ENCODE data around the gene MRPL37.
A peak's percentile ranks its signal among the peaks of the same experiment; 100 is the strongest.
"Not testable (repeated sequence)": the region's sequence is repeated elsewhere in the genome, so short reads cannot be mapped to it uniquely, and the experiment has no call there.

MRPL37 gene

DNA sequence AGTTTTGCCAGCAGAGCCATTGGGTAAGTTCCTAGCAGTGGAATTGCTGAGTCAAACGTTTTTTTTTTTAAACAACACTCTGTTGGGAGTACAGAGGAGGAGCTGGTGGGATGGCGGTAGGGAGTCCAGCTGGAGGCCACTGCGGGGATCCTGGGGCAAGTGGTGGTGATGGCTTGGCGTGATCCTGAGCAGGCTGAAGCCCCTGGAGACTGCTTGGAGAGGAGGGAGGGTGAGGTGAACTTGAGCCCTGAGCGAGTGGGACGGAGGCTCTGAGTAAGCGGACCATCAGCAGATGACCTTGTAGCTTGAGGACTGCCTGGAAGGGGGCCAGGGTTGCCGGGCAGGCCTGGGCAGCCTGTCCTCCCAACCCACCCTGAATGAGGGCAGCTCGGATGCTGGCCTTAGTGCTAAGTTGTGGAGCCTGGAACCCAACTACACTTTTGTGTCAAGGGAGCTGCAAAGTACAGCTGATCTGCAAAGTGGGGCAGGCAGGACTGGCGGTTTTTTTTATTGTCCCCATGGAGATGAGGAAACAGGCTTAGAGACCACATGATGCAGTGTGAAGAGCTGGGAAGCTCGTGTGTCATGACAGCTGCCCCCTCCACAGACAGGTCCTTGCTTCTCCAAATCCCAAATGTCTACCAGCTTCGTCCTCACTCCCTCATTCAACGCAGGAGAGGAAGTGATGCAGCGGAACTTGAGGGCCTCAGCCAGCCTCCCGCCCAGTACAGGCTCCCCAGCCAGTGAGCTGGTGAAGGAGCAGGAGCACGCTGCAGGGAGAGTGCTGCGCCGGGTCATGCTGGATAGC is 20.2 kb downstream of the MRPL37 start:
- no peak for DNase-seq

GRCh38 chr1:54221113-54221834 is 21.3 kb downstream of the MRPL37 start:
- DNase-seq: no peak

DNA sequence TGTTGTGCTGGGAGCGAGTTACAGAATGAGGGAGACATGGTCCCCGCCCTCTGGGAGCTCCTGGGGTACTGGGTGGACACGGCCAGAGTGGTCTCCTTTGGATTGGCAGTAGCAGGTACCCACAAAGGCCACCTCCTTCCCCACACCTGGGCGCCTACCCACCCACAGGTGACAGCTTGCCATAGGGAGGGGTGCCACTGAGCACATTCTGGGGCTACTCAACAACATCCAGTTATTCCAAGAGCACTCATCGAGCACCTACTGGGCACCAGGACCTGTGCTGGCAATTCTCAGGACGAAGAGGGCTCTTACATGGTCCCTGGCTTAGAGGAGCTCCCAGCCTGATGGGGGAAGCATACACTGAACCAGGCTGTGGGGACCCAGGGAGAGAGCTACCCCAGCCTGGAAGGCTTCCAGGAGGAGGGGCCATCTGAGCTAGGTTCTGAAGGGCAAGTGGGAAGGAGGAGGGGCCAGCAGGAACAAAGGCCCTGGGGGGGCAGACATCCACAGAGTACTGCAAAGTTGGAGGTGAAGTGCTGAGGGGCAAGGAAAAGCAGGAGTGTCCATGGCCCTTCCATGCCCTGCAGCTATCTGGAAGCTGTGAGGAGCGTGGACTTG is 22.0 kb downstream of the MRPL37 start:
- DNase-seq: no peak

GRCh38 chr1:54222711-54223110 is 22.7 kb downstream of the MRPL37 start:
- no peak for DNase-seq

DNA sequence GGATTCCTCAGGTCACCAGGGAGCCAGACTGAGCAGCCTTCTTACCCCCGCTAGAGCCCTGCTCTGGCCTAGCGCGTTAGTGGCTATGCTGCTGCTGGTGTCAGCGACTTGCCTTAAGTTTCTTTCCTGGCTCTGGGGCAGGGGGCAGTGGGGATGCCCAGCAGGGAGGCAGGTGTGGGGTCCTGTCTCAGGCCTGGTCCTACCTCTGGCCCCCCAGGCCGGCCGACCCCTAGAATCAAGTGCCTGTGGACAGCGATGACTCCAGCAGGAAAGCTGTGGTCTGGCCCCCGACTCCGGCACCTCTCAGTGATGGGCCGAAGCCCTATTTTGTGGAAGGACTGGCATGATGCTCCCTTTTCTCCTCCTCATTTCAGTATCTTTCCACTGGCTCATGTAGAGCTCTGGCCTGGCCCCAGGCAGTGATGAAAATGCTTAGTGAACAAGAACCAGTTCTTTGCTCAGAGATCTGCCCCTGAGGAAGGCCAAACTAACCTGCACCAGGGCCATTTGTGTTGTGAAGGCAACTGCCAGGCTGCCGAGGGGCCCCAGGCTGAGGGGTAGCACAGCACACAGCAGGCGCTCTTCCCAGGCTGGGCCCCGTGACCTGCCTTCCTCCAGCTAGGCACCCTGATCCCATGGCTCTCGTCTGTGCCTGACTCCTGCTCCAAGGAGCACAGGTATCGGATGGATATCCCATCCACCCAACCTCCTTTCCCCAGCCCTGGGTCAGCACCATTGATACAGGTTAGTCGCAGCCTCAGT is 23.7 kb downstream of the MRPL37 start:
- no peak for DNase-seq

DNA sequence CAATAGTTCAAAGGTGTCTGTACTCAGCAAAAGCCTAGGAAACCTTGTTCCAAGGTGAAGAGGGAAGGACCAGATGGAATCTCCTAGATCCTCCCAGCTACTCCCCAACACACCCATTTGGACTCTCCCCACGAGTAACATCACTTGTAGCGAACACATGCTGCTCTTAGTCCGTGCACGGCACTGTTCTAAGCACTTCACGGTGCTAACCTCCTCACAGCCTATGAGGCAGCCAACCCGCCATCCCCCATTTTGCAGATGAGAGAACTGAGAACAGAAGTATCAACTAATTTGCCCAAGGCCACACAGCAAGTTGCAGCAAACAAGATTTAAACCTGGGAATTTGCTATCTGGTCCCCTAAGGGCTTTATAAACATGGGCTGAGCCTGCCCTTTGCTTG is 24.3 kb downstream of the MRPL37 start:
- no peak for DNase-seq

- no peak for DNase-seq
Measured at GRCh38 chr1:54225378-54225777, 25.4 kb downstream of the MRPL37 start.

DNA sequence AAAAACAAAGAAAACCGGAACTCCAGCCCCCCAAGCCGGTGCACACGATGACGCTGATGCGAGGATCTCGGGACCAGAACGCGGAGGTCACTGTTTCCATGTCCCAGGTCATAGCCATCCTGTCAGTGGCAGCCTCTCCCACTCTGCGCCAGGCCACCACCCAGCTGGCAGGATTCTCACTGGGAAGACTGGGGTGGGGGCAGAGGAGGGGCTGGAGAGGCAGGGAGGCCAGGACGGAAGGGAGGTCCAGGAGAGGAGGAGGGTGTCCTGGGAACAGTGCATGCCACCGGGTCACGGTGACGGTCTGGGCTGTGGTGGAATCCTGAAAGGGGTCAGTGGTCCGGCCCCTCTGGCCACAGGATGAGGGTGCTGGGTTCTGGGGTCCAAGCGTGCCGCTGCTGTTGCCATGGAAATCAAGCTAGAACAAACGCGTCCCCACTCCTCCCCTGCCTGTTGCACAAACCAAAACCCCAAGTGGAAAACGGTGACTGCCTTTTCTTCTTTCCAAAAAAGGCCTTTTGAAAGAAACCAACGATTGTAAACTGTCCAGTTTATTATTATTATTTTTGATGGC is 26.1 kb downstream of the MRPL37 start:
- no peak for DNase-seq

GRCh38 chr1:54227091-54227602 is 27.2 kb downstream of the MRPL37 start:
- no peak for DNase-seq

DNA sequence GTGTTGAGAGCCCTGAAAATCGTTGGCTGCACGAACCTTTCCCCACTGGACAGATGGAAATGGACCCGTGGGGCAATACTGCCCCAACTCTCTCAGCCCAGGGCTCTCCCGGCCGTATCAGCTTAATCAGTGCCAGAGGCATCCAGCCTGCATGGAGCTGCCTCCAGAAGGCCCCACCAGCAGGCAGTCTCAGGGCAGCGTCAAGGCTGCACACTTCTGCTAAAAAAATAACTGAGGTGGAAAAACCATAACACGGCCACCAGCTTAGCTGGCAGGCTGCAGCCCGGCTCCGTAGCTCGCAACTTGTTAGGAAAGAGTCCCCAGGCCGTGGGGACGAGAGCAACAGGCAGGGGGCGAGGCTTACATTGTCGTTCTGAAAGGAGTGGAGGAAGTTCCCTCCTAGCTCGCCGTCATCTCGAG is 27.9 kb downstream of the MRPL37 start:
- no peak for DNase-seq

- DNase-seq: no peak
Measured at GRCh38 chr1:54228638-54229079, 28.7 kb downstream of the MRPL37 start.

DNA sequence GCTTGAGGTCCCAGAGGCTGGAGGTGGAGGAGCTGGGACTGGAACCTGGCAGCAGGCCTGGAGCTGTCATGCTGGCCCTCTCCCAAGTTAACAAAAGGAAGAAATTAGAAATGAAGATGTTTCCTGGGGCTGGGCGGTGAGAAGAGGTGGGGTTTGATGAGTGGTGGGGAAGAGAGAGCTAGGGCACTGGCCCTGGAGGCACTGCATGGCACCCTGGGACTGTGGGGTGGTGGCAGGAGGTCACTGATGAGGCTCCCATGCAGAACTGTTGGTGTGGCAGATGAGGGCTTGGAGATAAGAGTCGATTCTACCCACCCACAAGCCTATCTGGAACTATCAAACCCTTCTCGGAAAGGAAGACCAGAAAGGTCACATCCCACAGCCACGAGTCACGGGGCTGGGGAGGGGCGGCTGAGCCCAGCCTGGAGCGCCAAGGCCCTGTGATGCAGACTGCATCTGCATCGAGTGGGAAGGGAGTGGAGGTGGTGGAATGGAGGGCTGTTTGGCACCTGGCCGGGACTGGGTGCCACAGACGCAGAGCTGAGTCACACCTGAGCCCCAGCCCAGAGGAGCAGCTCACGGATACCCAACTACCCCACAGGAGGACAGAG is 29.4 kb downstream of the MRPL37 start:
- DNase-seq: peak; percentile 62

- peak; percentile 65 for DNase-seq
Measured at GRCh38 chr1:54230507-54231339, 30.8 kb downstream of the MRPL37 start.

DNA sequence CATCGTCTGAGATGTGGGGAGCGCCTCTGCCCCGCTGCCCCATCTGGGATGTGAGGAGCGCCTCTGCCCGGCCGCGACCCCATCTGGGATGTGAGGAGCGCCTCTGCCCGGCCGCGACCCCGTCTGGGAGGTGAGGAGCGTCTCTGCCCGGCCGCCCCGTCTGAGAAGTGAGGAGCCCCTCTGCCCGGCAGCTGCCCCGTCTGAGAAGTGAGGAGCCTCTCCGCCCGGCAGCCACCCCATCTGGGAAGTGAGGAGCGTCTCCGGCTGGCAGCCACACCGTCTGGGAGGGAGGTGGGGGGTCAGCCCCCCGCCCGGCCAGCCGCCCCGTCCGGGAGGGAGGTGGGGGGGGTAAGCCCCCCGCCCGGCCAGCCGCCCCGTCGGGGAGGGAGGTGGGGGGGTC is 33.2 kb downstream of the MRPL37 start:
- not testable (repeated sequence) for DNase-seq

DNA sequence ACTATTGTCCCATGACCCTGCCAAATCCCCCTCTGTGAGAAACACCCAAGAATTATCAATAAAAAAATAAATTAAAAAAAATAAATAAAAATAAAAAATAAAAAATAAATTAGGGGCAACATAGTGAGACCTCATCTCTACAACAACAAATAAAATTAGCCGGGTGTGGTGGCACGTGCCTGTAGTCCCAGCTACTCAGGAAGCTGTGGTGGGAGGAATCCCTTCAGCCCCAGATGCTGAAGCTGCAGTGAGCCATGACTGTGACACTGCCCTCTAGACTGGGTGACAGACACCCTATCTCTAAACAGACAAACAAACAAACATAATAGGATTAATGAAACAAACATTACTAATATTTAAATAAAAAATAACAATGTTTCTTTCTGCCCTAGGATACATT is 34.3 kb downstream of the MRPL37 start:
- no peak for DNase-seq

GRCh38 chr1:54237586-54237985 is 37.6 kb downstream of the MRPL37 start:
- no peak for DNase-seq

DNA sequence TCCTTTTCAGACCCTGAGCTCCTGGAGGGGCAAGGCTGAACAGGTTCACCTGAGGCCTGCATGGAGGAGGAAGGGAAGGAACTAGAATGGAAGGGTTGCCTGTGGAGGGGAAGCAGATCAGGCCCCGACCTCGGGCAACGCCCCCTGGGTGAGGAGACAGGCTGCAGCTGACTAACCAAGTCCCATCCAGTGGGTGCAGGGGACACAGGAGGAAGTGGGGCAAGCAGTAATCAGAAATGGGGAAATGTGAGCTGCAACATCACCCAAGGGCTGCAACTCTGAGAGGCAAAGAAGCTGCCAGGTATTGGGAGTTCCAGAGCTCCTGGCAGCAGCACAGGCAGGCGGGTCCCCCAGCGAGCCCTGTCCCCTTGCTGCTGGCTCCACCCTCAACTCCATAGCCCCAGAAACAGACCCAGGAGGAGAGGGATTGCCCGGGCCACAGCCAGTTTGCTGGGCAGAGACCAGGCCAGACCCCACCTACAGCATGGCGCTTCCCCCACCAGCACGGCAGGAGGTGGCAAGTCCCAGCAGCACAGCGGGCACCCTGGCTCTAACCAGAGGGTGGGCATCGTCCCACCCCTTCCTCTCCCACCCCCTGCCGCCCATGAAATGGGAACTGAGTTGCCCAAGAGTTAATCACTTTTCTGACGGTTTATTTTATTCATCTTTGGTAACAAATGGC is 38.5 kb downstream of the MRPL37 start:
- no peak for DNase-seq

DNA sequence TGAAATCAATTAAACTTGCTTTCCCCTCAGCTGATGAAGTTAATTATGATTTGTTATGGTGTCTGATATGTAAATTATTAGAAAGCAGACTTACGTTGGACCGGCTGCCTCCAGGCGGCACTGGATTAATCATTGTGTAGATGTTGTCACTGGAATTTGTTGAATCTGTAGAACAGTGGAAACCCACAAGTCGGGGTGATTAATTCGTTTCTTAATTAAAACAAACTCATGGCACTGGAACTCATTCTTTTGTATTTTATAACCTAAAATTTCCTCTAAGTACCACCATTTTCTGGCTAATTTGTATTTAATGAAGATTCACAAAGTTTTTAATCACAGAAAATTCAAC is 39.0 kb downstream of the MRPL37 start:
- DNase-seq: no peak

DNA sequence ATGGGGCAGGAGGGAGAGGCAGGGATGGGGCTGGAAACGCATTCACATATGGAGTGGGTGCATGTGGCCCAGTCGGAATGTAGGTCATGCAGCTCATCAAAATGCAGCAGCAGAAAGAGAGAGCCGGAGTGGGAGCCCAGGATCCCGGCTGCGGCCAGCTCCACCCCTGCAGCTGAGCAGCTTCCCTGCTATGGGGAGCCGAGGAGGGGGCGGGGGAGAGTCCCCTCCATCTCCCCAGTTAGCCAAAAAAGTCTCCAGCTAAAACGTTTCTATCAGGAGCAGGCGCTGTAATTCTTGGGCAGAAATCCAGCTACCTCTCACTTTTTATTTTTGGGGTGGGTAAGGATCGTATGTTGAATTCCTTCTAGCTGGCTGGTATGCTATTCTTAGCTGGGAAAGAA is 39.7 kb downstream of the MRPL37 start:
- no peak for DNase-seq

GRCh38 chr1:54240741-54241335 is 40.9 kb downstream of the MRPL37 start:
- DNase-seq: no peak

All from activated CD4-positive, alpha-beta T cell treated with anti-CD3 and anti-CD28 coated beads, Interleukin-2, Interleukin-6, amounts not matched to agents 100 ng/mL and 50 ng/mL, durations not matched to agents 16 hours and 8 hours (primary cell).